ENCODE data around the gene TSPAN18.

DNA sequence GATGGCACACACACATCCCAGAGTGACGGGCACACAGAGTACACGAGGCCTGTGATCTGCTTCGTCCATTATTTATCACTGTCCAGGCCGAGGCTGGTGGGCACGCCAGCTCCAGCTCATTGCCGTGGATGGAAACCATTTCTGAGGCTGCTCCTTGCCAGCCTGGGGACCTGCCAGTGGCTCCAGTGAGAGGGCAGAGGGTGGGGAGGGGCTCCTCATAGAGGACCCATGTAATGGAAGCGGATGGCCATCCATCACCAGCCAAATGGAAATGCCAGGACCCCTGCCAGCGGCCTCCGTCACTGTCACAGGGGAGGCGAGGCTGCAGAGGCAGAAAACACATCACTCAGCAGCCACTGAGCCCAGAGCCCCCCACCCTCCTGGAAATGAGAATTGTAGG lies 188.2 kb downstream of the TSPAN18 start:
- TF ChIP-seq EZH2 (IDR thresholded peaks at IDR 0.05; ENCODE audit: insufficient read depth, poor library complexity, severe bottlenecking) (no peak), EZH2phosphoT487 (IDR thresholded peaks at IDR 0.05; ENCODE audit: insufficient read depth, low read depth) (no peak)

All from GM23248 (cell line).